HG03457 (cell line): ENCODE data around the gene GPS2.

Source experiments
- ATAC-seq: cut with Tn5 transposase; IDR thresholded peaks from one replicate; pipeline ENCODE4 v1.9.1; 2021; ENCODE audit warnings: moderate number of reproducible peaks; ENCODE audit not compliant: unreplicated experiment

GPS2 gene

DNA sequence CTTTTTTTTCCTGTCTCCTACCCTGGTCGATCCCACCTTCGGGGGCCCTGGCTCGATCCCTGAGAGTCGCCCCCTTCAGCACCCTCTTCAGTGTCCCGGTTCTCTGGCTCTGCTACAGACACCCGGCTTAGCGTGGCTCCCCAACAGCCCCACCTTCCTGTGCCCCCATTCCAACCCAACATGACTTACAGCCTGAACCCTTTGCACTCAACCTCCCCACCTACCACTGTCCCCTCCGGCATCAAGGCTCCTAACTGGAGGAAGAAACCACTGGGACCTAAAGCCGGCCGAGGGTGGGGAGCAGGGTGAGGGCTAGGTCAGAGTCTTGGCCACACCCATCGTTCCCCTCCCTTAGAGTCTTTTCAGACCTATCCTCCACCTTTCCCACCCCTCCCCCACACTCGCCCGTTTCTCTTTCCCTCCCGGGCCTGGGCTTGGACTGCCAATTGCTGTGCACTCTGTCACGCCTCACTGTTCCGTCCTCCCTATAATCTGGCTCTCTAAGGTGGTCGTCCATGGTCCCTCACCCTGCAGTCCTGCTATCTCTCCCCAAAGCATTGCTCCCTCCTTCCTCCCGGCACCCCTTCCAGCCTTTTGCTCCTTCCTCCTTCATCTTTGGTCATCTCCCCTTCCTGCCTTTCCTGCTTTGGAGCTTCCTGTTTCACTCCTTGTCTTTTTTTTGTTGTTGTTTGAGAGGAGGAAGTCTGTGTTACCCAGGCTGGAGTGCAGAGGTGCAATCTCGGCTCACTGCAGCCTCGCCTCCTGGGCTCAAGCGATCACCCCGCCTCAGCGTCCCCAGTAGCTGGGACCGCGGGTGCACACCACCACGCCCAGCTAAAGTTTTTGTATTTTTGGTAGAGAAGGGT is 52.0 kb downstream of the GPS2 start:
- ATAC-seq, result no peak
